T-helper 22 cell (primary cell): ENCODE data around the gene BOD1L1.

ENCODE experiments used
- DNase-seq: peaks from one replicate; pipeline ENCODE4 v3.0.0-alpha.2; 2020; ENCODE audit warnings: low read depth

The BOD1L1 gene

GRCh38 chr4:13524504-13525243, 102.9 kb downstream of the BOD1L1 start:
- no peak for DNase-seq

GRCh38 chr4:13523591-13524503, 103.7 kb downstream of the BOD1L1 start:
- DNase-seq = no peak

- DNase-seq = no peak
These were observed 104.4 kb downstream of the BOD1L1 start for GRCh38 chr4:13523105-13523477.

GRCh38 chr4:13522282-13523104, 105.0 kb downstream of the BOD1L1 start:
- DNase-seq = no peak

GRCh38 chr4:13521047-13521446, 106.5 kb downstream of the BOD1L1 start:
- DNase-seq = no peak
